ENCODE results near the gene KRTAP5-3.
"Not testable (repeated sequence)": the region's sequence is repeated elsewhere in the genome, so short reads cannot be mapped to it uniquely, and the experiment has no call there.

KRTAP5-3 gene, protein sequence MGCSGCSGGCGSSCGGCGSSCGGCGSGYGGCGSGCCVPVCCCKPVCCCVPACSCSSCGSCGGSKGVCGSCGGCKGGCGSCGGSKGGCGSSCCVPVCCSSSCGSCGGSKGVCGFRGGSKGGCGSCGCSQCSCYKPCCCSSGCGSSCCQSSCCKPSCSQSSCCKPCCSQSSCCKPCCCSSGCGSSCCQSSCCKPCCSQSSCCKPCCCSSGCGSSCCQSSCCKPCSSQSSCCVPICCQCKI

DNA sequence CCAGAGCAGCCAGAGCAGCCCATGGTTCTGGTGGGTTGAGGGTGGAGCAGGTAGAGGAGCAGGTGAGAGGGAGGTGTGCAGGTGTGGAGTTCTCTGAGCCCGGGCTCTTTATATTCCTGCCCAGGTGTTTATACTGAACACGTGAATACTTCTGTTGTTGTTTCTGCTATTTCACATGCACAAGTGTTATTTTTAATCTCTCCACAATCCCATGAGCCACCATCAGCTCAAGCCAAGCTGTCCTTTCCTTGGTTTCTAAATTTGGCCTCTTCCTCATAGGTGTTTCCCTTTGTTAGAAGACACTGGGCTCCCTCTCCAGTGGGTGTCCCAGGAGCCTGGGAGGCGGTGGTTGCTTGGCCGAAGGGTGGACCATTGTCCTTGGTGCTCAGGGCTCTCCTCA is at the start of gene KRTAP5-3:
TSS of gene KRTAP5-3 (minus strand) at position 101 of the 400 bp plus-strand sequence. CDS start at position 23, 78 bp downstream.
- DNase-seq = no peak

DNA sequence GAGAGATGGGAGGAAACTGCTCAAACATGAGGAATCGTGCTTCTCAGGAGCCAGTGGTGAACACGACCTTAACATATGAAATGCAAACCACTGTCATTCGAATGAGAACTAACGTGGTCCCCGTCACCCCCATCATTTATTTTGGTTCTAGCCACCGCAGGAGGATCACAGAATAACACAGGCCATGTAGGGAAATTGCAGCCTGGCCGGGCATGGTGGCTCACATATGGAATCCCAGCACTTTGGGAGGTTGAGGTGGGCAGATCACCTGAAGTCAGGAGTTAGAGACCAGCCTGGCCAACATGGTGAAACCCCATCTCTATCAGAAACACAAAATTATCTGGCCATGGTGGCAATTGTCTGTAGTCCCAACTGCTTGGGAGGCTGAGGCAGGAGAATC is 48.4 kb upstream of the KRTAP5-3 start:
- DNase-seq = no peak

- no peak for DNase-seq
These were observed 47.8 kb upstream of the KRTAP5-3 start for GRCh38 chr11:1656061-1656441.

GRCh38 chr11:1655168-1656060 is 47.2 kb upstream of the KRTAP5-3 start:
- DNase-seq = no peak

GRCh38 chr11:1654388-1655167 is 46.3 kb upstream of the KRTAP5-3 start:
- no peak for DNase-seq

DNA sequence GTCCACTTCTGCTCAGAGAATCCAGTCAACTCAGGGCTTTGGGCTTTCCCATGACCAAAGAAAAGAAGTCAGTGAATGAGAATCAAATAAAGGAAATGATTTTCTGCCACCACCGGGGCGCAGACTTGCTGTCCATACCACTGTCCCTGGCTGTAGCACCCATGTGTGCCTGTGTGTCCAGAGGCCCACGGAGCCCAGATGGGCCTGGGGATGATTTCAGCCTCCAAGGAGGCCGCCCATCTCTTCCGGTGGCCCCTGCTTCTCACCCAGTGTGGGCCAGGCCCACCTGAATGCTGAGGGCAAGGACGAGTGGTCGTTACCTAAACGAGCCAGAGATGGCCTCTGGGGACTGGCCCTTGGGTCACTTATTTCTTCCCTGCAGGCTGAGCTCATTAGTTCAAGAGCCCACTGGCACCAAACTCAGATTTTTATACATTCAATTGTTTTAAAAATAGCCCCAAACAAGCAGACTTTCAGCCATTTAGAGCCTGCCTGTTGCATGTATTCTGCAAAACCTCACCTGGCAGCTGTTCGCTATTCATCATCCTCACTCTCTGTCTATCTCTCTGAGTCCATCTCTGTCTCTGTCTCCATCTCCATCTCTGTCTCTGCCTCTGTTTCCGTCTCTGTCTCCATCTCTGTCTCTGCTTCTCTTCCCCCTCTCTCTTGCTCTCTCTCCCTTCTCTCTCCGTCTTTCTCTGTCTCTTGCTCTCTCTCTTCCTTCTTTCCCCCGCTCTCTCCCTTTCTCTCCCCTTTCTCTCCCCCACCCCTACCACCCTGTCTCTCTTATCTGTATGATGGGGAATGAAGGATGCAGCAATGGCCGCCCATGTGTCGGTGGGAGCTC is 45.5 kb upstream of the KRTAP5-3 start:
- DNase-seq = no peak

GRCh38 chr11:1652771-1653540 is 44.7 kb upstream of the KRTAP5-3 start:
- peak; percentile 62 to 78 for DNase-seq

- no peak for DNase-seq
These were observed 44.1 kb upstream of the KRTAP5-3 start for GRCh38 chr11:1652442-1652770.

GRCh38 chr11:1652026-1652425 is 43.8 kb upstream of the KRTAP5-3 start:
- DNase-seq = no peak

- DNase-seq = no peak
These were observed 43.2 kb upstream of the KRTAP5-3 start for GRCh38 chr11:1651411-1651980.

GRCh38 chr11:1650918-1651262 is 42.6 kb upstream of the KRTAP5-3 start:
- no peak for DNase-seq

DNA sequence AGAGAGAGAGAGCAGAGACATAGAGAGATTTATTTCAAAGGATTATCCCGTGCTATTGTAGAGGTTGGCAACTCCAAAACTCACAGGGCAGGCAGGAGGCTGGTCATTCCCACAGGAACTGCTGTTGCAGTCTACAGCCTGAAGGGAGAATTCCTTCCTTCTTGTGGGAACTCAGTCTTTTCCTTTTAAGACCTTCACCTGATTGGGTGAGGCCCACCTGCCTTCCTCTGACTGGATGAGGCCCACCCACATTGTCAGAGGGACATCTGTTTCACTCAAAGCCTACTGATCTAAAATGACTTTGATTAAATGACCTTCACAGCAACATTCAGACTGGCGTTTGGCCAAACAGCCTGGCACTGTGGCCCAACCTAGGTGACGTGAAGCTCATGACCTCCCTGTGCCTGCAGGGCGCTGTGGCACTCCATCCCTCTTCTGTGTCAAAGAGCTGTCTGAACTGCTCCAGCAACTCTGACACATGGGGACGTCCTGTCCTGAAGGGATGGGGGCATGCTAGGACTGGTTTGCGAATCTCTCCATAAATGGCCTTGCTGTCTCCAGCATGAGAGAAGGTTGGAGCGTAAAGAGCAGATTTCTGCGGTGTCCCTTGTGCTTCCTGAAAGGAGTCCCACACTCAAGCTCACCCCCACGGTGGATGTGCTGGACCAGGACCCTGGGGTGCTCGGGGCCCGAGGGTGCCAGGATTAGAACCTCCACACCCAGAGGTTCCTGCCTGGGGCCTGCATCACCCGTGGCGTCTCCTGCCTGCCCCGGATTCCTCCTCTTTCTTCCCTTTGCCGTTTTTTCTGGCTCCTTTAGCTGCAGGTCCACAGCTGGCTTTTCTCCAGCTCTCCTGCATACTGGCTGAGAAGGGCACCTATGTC is 42.0 kb upstream of the KRTAP5-3 start:
- DNase-seq = no peak

- DNase-seq = no peak
These were observed 40.6 kb upstream of the KRTAP5-3 start for GRCh38 chr11:1648653-1649420.

- DNase-seq = no peak
These were observed 39.8 kb upstream of the KRTAP5-3 start for GRCh38 chr11:1647901-1648652.

DNA sequence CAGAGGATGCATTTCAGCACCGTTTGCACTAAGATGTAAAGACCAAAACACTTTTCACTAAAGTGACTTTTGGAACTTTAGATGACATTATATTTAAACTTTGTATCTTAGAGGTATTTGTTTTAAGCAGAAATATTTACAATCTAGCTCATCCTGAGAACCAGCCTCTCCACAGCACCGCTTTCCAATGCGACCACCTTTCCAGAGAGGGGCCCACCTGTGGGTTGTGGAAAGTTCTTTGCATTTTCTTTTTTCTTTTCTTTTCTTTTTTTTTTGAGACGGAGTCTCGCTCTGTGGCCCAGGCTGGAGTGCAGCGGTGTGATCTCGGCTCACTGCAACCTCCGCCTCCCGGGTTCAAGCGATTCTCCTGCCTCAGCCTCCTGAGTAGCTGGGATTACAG is 38.3 kb upstream of the KRTAP5-3 start:
- DNase-seq = not testable (repeated sequence)

- no peak for DNase-seq
These were observed 37.1 kb upstream of the KRTAP5-3 start for GRCh38 chr11:1645357-1645821.

DNA sequence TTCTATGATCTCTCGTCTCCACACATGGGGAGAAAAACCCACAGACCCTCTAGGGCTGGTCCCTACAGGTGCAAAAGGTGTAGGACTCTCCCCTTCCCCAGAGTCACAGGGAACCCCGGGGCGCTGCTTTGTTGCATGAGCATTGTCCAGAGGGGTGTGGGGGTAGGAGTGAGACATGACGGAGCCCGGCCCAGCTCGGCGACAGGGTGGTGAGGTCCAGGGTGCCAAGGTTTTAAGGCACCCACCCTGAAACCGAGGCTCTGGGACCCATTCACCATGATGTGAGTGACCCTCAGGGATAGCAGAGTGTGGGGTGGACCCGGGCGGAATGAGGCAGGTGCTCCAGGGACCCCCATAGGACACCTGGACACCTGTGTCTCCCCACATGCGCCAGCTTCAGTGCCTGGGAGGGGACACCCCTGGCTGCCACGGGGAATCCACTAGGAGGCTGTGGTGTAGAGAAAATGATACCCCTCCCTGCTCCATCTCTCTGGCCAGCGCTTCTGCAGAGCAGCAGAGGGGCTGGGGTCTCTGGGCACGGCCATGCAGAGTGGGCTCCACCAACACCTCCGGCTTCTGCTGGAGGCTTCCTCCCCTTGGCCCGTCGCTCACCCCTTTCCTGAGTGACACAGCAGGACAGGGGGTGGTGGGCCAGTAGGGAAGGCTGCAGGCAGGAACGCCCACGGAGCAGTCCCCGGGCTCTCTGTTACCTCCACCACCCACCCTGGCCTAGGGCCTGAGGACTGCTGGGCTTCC is 36.5 kb upstream of the KRTAP5-3 start:
- DNase-seq = no peak

DNA sequence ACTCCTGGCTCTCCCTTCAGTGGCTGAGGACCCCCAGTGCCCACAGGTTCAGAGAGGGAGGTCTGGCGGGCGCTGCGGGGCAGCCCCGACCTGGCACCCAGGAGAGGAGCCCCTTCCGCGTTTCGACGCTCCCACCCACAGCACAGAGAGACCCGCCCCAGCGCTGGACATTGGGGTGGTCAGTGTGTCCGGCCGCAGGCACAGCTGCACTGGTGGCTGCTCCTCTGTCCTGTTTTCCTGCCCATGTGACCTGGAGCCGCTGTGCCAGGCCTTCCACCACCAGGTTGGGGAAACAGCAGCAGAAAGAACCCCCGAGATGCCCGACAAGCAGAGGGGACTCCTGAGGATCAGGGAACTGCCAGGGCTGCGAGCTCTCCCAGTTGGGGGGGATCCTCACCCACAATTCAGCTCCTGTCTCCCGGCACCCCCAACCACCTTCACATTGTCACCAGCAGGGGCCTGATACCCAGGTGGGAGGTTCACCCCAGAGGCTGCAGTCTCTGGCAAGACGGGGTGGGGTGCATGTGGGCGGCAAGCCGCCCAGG is 35.0 kb upstream of the KRTAP5-3 start:
- DNase-seq = no peak
